B cell (primary cell): Measurements from ENCODE around the gene RIPOR3. TPM values are rescaled to one million over a fixed set of nuclear protein-coding genes. Genes with fewer than 3 reads are reported as not detected.
"Not testable (repeated sequence)": the region's sequence is repeated elsewhere in the genome, so short reads cannot be mapped to it uniquely, and the experiment has no call there.

Experiments
- ATAC-seq: fragments of 200-7000 bp; cut with Tn5 transposase; one replicate; pipeline ENCODE4 v1.10.0; 2021; ENCODE audit warnings: low read depth, mild to moderate bottlenecking, moderate number of reproducible peaks, moderate library complexity
- CTCF ChIA-PET: fragments of 350-600 bp; sonication (Branson Sonifier 250); formaldehyde crosslinking; loops from one replicate; lab custom pipeline; 2021; ENCODE audit warnings: antibody characterized with exemption, inconsistent platforms; lab: Charles Lee
- POLR2A ChIA-PET: fragments of 350-600 bp; sonication (Branson Sonifier 250); formaldehyde crosslinking; loops from one replicate; lab custom pipeline; 2021; ENCODE audit warnings: antibody characterized with exemption; lab: Charles Lee
- DNase-seq: peaks from one replicate; pipeline ENCODE4 v3.0.0; 2013
- H2AFZ ChIP-seq: 2 replicates; pipeline ENCODE4 v1.6.1; 2012; ENCODE audit warnings: mild to moderate bottlenecking, low read depth, low read length; ENCODE audit not compliant: insufficient read depth, poor library complexity, severe bottlenecking
- H3K27ac ChIP-seq, 2 donors: 1 replicate in 1 of 2; 2 replicates in 1 of 2; pipeline ENCODE4 v1.5.1; 2012 to 2013; ENCODE audit warnings: low read length in 2 of 2, mild to moderate bottlenecking in 2 of 2, moderate library complexity in 1 of 2
- H3K27me3 ChIP-seq, 4 experiments: fragments of 200-600 bp in 1 of 4; sonication (generic) in 1 of 4; replicated peaks in 1 of 4; 1 replicate in 2 of 4; 2 replicates in 2 of 4; pipeline versions ENCODE4 v1.6.1 to v1.7.0; 2013 to 2016; ENCODE audit warnings: low read length in 3 of 4, mild to moderate bottlenecking in 2 of 4, mixed read lengths in 1 of 4, moderate library complexity in 1 of 4; ENCODE audit not compliant: insufficient read depth in 4 of 4, control insufficient read depth in 3 of 4; ENCODE audit errors: control extremely low read depth in 1 of 4
- H3K36me3 ChIP-seq, 2 experiments: replicated peaks in 1 of 2; 1 replicate in 1 of 2; 2 replicates in 1 of 2; pipeline versions ENCODE4 v1.6.1 to v1.7.1; 2013; ENCODE audit warnings: low read length in 1 of 2; ENCODE audit not compliant: insufficient read depth in 2 of 2, control insufficient read depth in 1 of 2; ENCODE audit errors: control extremely low read depth in 1 of 2, extremely low read depth in 1 of 2
- H3K4me1 ChIP-seq, 2 donors: fragments of 200-600 bp in 1 of 2; sonication (generic) in 1 of 2; 1 replicate in 1 of 2; 2 replicates in 1 of 2; pipeline versions ENCODE4 v1.5.1 to v1.6.1; 2013 to 2017; ENCODE audit warnings: low read length in 2 of 2; ENCODE audit not compliant: control insufficient read depth in 2 of 2, insufficient read depth in 2 of 2
- H3K4me2 ChIP-seq: replicated peaks from 2 replicates; pipeline ENCODE3; 2012; ENCODE audit warnings: mild to moderate bottlenecking, low read depth, low read length; ENCODE audit not compliant: poor library complexity, severe bottlenecking
- H3K4me3 ChIP-seq, 5 experiments: fragments of 200-600 bp in 1 of 5; sonication (generic) in 1 of 5; 1 replicate in 3 of 5; 2 replicates in 2 of 5; pipeline versions ENCODE4 v1.5.1 to v1.7.0; 2011 to 2016; ENCODE audit warnings: low read length in 4 of 5, mild to moderate bottlenecking in 4 of 5, low read depth in 2 of 5, control low read depth in 1 of 5, moderate library complexity in 1 of 5; ENCODE audit not compliant: insufficient read depth in 1 of 5; ENCODE audit errors: control extremely low read depth in 1 of 5, extremely low read depth in 1 of 5
- H3K79me2 ChIP-seq: fragments of 200-600 bp; sonication (generic); one replicate; pipeline ENCODE4 v1.6.0; 2016; ENCODE audit warnings: low read length; ENCODE audit not compliant: control insufficient read depth, insufficient read depth
- H3K9ac ChIP-seq: fragments of 200-600 bp; sonication (generic); 2 replicates; pipeline ENCODE4 v1.6.1; 2017; ENCODE audit warnings: mild to moderate bottlenecking, low read length, moderate library complexity
- H3K9me3 ChIP-seq, 3 donors: one replicate each; pipeline versions ENCODE4 v1.6.1 to v1.7.1; 2013; ENCODE audit warnings: low read length in 2 of 3; ENCODE audit not compliant: control insufficient read depth in 2 of 3, insufficient read depth in 1 of 3; ENCODE audit errors: control extremely low read depth in 1 of 3
- H4K20me1 ChIP-seq: 2 replicates; pipeline ENCODE4 v1.6.0; 2012; ENCODE audit warnings: mild to moderate bottlenecking, low read length; ENCODE audit not compliant: insufficient read depth, control insufficient read depth, poor library complexity, severe bottlenecking
- H3K27ac Mint-ChIP-seq: one replicate; pipeline ENCODE4 v1.8.0; 2021; ENCODE audit warnings: mixed read lengths
- H3K27me3 Mint-ChIP-seq: one replicate; pipeline ENCODE4 v1.8.0; 2021; ENCODE audit warnings: mixed read lengths
- H3K4me1 Mint-ChIP-seq: one replicate; pipeline ENCODE4 v1.8.0; 2021; ENCODE audit warnings: mixed read lengths
- H3K4me3 Mint-ChIP-seq: one replicate; pipeline ENCODE4 v1.8.0; 2021; ENCODE audit warnings: mixed read lengths
- H3K9me3 Mint-ChIP-seq: one replicate; pipeline ENCODE4 v1.8.0; 2022; ENCODE audit warnings: mixed read lengths; ENCODE audit not compliant: insufficient read depth
- CTCF ChIP-seq: fragments of 200-600 bp; IDR thresholded peaks from one replicate; pipeline ENCODE4 v1.8.0; 2022; ENCODE audit warnings: antibody characterized with exemption, mild to moderate bottlenecking
- EZH2 ChIP-seq: IDR thresholded peaks from 2 replicates; pipeline ENCODE4 v1.6.1; 2012; ENCODE audit warnings: borderline replicate concordance, low read depth, mild to moderate bottlenecking, moderate library complexity, low read length; ENCODE audit not compliant: insufficient read depth, poor library complexity, severe bottlenecking
- WGBS: methylation state at CpG from one replicate; pipeline ENCODE4 v1.1.5; 2013; ENCODE audit warnings: missing lambda C conversion rate; ENCODE audit not compliant: insufficient coverage; 5-methylcytosine and 5-hydroxymethylcytosine counted together
- intact Hi-C: fragments of 100-400 bp; cut with micrococcal nuclease; formaldehyde crosslinking; loops from one replicate; pipeline ENCODE4 v1.10.0; 2022
- polyA plus RNA-seq: library from polyadenylated mRNA; depleted of rRNA; stranded (reverse); fragments of >200 nt; gene quantifications from 2 replicates; pipeline ENCODE4 v1.2.3, GENCODE V29; 2012
- total RNA-seq, 2 donors: library from RNA; stranded (reverse); fragments of 120-200 nt in 1 of 2; gene quantifications; 1 replicate in 1 of 2; 2 replicates in 1 of 2; pipeline versions ENCODE4 v1.2.3 to v1.2.4, GENCODE V29; 2013 to 2022

RIPOR3 gene
- total and polyA plus RNA-seq, 2 donors (not counting 1 experiment from before 2014, with no cell fraction given) = 0.09 to 0.27 TPM

GRCh38 chr20:50704971-50705370 is 13.6 kb upstream of the RIPOR3 start:
- Histone ChIP-seq H3K27me3 (no peaks in the 10 kb centered on the region), H3K4me3 (no peak overlapping the region), H2AFZ (no peak overlapping the region), H4K20me1 (no peaks in the 10 kb centered on the region), H3K4me2 (no peak overlapping the region), H3K79me2 (no peaks in the 10 kb centered on the region), H3K36me3 (no peaks in the 10 kb centered on the region), H3K27ac (no peak overlapping the region), H3K9me3 (no peaks in the 10 kb centered on the region), H3K9ac (no peak overlapping the region), H3K4me1 (no peaks in the 10 kb centered on the region)
- no peak for ATAC-seq
- TF ChIP-seq EZH2 = no peak
- no peak for TF ChIP-seq CTCF
- Mint-ChIP-seq H3K27ac (no peak overlapping the region), H3K4me3 (no peak overlapping the region), H3K9me3 (no peaks in the 10 kb centered on the region), H3K27me3 (peaks cover 27% of the 10 kb centered on the region), H3K4me1 (no peaks in the 10 kb centered on the region)
- intact Hi-C loops = no loop called here
- ChIA-PET CTCF (no interaction called here), POLR2A (no interaction called here)
- WGBS = 88% methylated on average over 1 of the region's 1 CpG
- DNase-seq = no peak

- Histone ChIP-seq H3K36me3 (no peaks in the 10 kb centered on the region), H3K9ac (no peak overlapping the region), H3K4me2 (no peak overlapping the region), H3K27me3 (no peaks in the 10 kb centered on the region), H3K27ac (no peak overlapping the region), H3K4me1 (no peaks in the 10 kb centered on the region), H4K20me1 (no peaks in the 10 kb centered on the region), H3K9me3 (no peaks in the 10 kb centered on the region), H2AFZ (no peak overlapping the region), H3K4me3 (no peak overlapping the region), H3K79me2 (no peaks in the 10 kb centered on the region)
- WGBS = 88% methylated on average over 3 of the region's 4 CpGs
- peaks cover 27% of the 10 kb centered on the region for H3K27me3 Mint-ChIP-seq
- ChIA-PET POLR2A (no interaction called here), CTCF (no interaction called here)
- no peaks in the 10 kb centered on the region for H3K4me1 Mint-ChIP-seq
- no peak for TF ChIP-seq CTCF
- TF ChIP-seq EZH2 = no peak
- no peak overlapping the region for H3K4me3 Mint-ChIP-seq
- no peaks in the 10 kb centered on the region for H3K9me3 Mint-ChIP-seq
- DNase-seq = no peak
- no peak for ATAC-seq
- intact Hi-C loops = no loop called here
- H3K27ac Mint-ChIP-seq = no peak overlapping the region
These were observed 13.2 kb upstream of the RIPOR3 start for GRCh38 chr20:50704514-50704913.

- intact Hi-C loops, H3K4me1 Mint-ChIP-seq, H3K4me1 ChIP-seq, H3K4me2 ChIP-seq, H3K79me2 ChIP-seq, H3K27me3 ChIP-seq, H3K27ac ChIP-seq, H4K20me1 ChIP-seq, H3K4me3 ChIP-seq, H3K4me3 Mint-ChIP-seq, H3K9me3 ChIP-seq, H3K9me3 Mint-ChIP-seq, POLR2A ChIA-PET, H2AFZ ChIP-seq, H3K27ac Mint-ChIP-seq, ATAC-seq, CTCF ChIA-PET, DNase-seq, H3K9ac ChIP-seq, H3K36me3 ChIP-seq: not testable (repeated sequence)
- 91% methylated on average over 7 of the region's 9 CpGs for WGBS
- peaks cover 23% of the 10 kb centered on the region for H3K27me3 Mint-ChIP-seq
These were observed 12.5 kb upstream of the RIPOR3 start for GRCh38 chr20:50703651-50704438.
